KOPT-K1 (cell line): ENCODE measurements around the gene ELL2.

ENCODE experiments used
- H3K27ac ChIP-seq: fragments of 200-600 bp; sonication (generic); 2 replicates; pipeline ENCODE4 v1.5.1; 2016; ENCODE audit warnings: antibody characterized with exemption, mild to moderate bottlenecking, low read depth, low read length; ENCODE audit not compliant: poor library complexity, severe bottlenecking
- H3K36me3 ChIP-seq: fragments of 200-600 bp; sonication (generic); 2 replicates; pipeline ENCODE4 v1.5.1; 2017; ENCODE audit warnings: antibody characterized with exemption, mild to moderate bottlenecking, low read length, moderate library complexity; ENCODE audit not compliant: insufficient read depth
- H3K9me3 ChIP-seq: fragments of 200-600 bp; sonication (generic); 2 replicates; pipeline ENCODE4 v1.5.1; 2017; ENCODE audit warnings: antibody characterized with exemption, low read length, mild to moderate bottlenecking; ENCODE audit not compliant: insufficient read depth, poor library complexity, severe bottlenecking

ELL2 gene

DNA sequence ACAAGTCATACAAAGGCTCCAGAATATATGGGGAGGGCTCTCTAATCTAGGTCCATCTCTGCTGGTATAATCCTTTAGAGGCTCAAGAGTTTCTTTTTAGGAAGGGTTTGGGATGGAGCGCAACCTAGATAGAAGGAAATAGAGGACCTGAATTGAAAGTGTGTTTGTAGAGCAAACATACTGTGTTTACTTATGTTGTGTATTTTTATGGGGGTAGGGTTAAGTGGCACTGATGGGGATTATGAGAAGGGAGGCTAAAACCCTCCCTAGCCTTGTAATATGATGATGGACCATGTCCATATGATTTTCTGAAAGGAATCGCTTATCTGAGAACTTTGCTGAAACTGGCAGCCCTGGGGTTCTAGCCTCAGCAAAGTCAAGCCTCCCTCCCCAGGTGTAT is 4.4 kb upstream of the ELL2 start:
- no peak overlapping the region for H3K27ac ChIP-seq
- H3K36me3 ChIP-seq = no peaks in the 10 kb centered on the region
- peaks cover 11% of the 10 kb centered on the region for H3K9me3 ChIP-seq

DNA sequence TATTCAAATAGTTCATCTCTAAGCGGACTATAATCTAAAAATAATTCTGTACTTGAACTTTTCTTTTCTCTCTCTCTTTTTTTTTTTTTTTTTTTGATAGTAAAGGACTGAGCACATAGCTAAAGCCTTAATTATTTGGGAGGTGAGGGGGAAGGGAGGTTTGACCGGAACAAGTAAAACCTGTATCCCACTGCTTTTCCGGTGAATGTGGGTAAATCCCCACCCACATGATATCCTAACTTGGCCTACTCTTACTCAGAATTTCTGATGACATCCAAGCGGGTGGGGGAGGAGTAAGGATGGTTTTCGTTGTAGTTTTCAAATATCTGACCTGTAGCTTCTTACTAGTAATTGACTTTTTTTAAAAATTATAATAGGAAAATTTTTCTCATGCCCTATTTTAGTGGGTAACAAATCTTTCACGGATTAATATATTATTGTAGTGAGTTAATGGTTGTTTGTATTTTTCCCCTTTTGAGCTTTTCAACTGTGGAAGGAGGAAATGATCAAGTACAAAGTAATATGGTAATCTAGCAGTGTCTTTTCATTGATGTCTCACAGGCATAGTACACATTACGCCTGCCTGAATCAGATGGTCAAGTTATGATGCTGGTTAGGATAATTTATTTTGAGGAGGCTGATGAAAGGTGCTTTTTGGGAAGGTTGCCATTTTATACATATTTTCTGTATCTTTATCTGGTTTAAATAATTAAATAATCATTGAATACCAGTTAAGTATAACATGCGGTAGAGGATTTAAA is 2.2 kb upstream of the ELL2 start:
- Histone ChIP-seq H3K36me3 (no peaks in the 10 kb centered on the region), H3K9me3 (peaks cover 20% of the 10 kb centered on the region), H3K27ac (no peak overlapping the region)

DNA sequence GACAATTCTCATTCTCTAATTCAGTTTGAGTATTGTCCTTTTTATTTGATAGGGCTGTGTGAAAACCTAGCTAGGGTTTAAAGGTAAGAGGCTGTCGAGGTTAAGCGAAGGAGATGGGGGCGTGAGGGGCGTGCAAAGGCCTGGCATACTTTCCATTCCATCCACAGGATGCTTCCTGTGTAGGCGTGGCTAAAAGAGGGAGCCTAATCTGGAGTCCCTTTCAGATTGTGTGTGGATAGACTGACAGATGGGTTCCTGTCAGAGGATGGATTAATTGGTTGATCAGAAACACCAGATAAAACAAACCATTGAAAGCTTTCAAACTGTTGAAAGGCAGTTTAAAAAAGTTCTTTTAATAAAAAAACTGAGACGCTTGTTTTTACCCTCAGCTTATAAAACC is 1.1 kb upstream of the ELL2 start:
- H3K36me3 ChIP-seq = no peaks in the 10 kb centered on the region
- H3K27ac ChIP-seq = no peak overlapping the region
- H3K9me3 ChIP-seq = peaks cover 20% of the 10 kb centered on the region

DNA sequence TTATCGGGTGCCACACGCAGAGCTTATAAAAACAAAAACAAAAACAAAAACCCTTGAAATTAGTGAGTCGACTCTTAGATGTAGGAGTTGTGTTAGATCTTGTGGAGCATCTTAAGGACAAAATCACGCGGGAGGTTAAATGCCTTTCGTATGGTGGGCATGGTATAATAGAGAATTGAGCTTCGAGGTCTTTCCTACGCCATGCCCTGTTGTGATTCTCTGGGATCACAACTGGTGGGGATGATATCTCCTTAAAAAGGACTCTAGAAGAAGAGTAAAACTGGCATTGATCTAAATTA is 773 bp upstream of the ELL2 start:
- no peaks in the 10 kb centered on the region for H3K36me3 ChIP-seq
- peaks cover 20% of the 10 kb centered on the region for H3K9me3 ChIP-seq
- H3K27ac ChIP-seq = no peak overlapping the region

DNA sequence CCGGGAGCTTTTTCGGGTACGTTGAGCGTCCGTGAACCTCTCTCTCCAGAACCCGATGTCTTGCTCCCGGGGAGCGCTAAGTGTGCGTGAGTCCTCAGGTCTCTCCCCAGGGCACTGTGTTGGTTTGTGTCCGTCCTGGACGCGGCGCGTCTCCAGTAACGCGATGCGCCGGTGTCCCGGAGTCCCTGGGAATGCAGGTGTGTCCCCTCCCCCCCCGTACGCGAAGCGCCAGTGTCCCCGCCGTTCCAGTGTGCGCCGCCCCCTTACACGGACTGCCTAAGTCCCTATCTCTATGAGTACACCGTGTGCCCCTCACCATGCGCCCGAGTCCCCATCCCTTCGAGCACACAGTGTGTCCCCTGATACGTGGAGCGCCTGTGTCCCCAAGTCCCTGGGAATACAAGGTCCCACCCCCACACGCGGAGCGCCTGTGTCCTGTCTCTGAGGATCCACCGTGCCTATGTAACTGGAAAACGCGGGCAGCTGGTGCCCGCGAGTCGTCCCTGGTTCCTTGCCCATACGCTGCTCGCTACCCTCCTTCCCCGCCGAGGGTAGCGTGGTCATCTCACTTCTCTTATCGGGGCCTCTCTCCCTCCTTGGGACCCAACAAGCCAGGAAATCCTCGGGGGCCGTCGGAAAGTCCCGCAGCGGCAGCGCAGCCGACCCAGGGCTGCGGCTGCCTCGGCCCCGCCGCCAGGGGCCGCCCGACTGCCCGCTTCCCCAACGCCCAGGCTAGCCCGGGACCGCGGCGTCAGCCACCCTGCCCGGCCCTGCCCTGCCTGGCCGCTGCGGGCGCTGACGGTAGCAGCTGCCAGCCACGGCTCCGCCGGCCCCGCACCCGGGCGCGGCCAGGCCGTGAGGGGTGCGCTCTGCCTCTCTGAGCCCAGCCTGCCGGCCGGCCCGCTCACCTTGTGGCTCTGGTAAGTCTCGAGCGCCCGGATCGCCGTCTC is 709 bp downstream of the ELL2 start:
- Histone ChIP-seq H3K9me3 (peaks cover 20% of the 10 kb centered on the region), H3K36me3 (no peaks in the 10 kb centered on the region), H3K27ac (no peak overlapping the region)

DNA sequence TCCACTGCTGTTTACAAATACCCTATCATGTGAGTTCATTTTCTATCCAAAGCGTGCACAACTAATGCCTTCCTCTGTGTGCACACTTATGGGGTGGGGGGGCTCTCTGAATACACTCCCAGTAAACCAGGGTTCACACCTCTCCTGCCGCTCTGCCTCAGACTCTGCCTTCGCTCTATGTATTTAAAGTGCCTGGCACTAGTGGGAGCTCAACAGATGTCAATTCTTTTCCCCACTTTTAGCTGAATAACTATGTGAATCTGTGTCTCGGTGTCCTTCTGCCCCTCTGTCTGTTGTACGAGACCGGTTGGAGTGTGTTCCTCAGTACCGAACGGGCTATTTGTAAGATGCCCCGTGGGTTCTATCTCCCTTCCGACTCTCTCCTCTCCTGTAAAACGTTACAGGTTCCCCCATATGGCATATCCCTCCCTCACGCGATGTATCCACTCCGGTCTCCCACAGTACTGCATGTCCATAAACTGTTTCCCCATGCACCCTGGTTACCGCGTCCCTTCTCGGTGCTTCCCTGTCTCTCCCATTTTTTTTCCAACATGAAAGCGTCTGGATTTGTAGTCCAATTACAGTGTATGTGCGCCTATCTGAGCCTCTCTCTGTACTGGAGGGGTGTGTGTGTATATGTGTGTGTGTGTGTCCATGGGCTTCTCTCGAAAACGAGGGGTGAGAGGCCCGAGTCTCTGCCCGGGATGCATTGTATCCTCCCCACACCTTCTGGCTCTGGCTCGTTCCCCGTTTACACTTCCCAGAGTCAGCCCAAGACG is 1.6 kb downstream of the ELL2 start:
- Histone ChIP-seq H3K36me3 (no peaks in the 10 kb centered on the region), H3K9me3 (peaks cover 20% of the 10 kb centered on the region), H3K27ac (no peak overlapping the region)

DNA sequence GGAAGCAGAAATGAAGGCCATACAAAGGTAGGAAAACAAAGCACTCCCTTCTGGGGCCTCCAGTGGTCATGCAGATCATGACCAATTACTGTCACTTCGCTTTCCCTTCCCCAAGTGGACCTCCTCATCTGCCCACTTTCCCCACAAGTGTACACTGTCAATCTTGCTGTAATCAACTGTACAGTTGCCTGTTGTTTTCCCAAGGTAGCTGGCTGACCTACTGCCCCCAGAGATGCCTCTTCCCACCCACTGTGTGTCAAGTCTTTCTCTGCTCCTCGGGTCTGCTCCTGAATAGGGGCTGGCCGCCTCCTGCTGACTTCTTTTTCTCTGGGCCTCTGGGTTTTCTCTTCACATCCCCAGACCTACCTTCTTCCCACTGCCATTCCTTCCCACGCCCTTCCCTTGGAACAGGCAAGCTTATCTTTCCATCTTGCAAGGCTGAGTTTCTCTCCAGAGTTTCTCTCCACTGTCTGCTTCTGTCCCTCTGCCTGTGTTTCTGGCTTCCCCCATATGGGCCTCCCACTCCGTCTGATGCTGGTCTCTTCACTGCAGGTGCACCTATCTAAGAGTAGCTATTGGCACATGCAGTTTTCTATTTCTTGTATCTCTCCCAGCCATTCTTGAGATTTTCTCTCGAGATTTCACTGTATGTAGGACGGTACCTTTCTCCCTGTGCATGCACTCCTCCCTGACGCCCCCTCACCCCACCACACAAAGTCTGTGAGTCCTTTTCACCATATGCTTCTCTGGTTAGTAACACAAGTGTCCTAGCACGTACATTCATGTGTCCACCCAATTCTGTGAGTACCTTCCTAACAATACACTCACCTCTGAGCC is 2.4 kb downstream of the ELL2 start:
- Histone ChIP-seq H3K27ac (no peak overlapping the region), H3K9me3 (peaks cover 20% of the 10 kb centered on the region), H3K36me3 (no peaks in the 10 kb centered on the region)

DNA sequence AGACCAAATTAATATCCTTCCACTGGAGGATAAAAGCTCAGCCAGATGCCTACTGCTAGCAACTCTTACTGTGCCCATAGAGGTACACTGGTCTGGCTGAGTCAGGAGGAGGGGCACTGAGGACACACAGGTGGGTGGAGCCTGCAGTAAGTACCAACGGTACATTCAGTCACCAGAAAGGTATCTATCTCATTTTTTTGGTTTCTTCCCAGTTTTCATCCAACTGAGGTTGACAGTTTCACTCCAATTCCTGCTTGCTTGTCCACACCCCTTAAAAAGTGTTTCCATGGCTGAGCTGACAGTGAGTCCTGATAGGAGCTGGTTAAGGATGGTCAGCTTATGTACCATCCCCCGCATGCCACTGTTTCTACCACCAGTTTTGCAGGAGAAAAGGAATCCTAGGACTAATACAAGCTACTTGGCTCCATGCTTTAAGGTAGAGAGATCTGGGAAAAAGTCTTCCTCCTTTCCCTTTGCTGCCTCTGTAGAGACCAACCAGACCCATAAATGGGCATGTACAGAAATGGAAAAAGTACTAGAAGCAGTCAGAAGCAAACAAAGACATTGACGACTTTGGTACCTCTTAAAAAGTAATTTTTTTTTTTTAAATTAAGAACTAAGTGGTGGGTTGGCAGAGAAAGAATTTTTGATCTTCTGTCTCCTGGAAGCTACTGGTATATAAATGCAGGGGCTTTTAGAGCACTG is 3.2 kb downstream of the ELL2 start:
- Histone ChIP-seq H3K9me3 (peaks cover 20% of the 10 kb centered on the region), H3K27ac (no peak overlapping the region), H3K36me3 (no peaks in the 10 kb centered on the region)

GRCh38 chr5:95957561-95958203 is 4.0 kb downstream of the ELL2 start:
- Histone ChIP-seq H3K27ac (no peak overlapping the region), H3K9me3 (peaks cover 20% of the 10 kb centered on the region)

DNA sequence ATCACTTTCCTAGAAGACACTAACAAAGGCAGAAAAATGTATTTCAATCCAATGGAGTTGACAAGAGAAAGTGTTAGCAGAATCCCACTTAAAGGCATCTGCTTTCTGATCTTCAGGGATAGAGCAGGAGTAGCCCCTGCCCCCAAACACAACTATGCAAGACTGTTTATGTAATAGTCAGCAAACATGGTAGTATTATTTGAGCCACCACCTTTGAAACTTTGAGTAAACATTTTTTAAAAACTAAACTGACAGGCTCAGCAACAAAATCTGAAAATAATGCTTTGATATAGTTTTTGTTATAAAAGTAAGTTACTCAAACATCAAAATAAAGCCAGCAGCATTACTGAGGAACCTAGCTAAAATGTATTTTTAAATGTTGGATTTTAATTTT is 4.8 kb downstream of the ELL2 start:
- Histone ChIP-seq H3K27ac (no peak overlapping the region), H3K9me3 (peaks cover 12% of the 10 kb centered on the region), H3K36me3 (no peaks in the 10 kb centered on the region)

More at GRCh38 chr5:95957561-95958203, 4.0 kb downstream of the ELL2 start:
- no peaks in the 10 kb centered on the region for H3K36me3 ChIP-seq

DNA sequence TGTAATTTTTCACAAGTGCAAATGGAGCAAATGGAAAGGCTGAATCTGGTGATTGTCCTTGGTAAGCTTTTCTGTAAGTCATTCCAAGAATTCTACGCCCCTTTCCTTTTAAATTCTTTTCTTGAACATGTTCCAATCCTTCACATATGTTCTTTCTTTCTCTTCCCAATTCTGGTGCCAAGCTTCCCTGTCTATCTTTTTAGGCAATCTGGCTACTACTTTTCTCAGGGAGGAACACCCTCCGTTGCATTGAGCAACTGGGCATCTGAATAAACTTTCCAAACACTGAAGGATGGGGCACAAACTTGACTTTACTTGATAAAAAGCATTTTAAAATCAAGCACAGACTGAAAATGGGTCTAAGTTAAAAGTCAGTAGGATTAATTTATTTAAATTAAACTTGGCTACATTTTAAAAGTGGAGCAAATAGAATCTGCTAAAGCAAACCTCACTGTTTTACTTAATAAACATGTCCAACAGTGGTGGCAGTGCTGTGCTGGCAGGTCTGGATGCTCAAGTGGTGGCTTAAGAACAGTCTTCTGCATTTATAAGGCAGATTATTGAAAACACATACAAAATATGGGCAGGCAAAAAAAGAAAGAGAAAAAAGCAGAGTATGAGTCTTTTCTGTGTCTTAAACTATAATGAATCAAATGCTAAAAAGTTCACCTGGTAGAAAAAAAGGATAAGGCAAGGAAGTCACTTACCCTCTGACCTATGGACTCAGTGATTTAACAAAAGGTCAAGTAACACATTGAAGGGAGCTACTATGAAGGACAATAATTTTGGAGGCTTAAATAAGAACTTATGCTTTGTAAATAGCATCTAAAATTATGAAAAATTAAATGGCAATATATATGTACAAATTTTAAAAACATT is 5.4 kb downstream of the ELL2 start:
- Histone ChIP-seq H3K36me3 (no peaks in the 10 kb centered on the region), H3K27ac (no peak overlapping the region), H3K9me3 (peaks cover 10% of the 10 kb centered on the region)

DNA sequence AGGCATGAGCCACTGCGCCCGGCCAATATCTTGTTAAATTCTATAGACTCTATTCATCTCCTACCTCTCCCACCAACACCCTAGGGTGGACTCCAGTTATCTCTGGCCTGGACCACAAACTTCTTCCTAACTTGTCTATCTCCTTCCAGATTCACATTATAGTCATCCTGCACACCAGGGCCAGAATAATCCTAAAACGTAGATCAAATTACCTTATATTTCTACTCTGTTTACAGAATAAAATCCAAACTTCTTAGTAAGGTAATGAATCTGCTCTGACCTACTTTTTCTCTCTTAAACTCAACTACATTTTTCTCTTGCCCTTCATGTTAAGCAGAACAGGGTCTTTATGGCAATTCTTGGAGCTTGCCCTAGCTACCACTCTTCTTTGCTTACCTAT is 6.9 kb downstream of the ELL2 start:
- H3K36me3 ChIP-seq = no peaks in the 10 kb centered on the region
- H3K9me3 ChIP-seq = no peaks in the 10 kb centered on the region
- no peak overlapping the region for H3K27ac ChIP-seq
